ENCODE results near the gene ZNF274. TPM values are rescaled to one million over a fixed set of nuclear protein-coding genes. Genes with fewer than 3 reads are reported as not detected.

ZNF274 gene
- total and polyA plus RNA-seq, 2 of the 8 experiments (the other 6 are each of a cell fraction or from before 2014, with no cell fraction given) = 13.3 to 25.1 TPM

DNA sequence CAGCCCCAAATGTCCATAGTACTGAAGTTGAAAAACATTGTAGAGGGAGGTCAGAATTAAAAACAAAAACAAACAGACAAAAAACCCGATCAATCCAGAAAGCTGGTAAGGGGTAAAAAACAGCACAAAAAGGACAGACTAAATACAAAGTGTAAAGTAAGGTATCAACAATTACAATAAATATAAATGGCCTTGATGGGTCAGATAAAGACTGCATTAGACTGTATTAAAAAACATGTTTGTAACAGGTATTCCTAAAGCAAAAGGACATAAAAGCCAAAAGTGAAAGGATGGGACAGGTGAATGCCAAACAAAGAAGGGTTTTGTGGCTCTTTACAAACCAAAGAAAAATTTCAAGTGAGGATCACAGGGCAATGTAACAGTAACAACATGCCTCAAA, 48.6 kb upstream of the ZNF274 start (continued):
- TF ChIP-seq, protein P1, sequence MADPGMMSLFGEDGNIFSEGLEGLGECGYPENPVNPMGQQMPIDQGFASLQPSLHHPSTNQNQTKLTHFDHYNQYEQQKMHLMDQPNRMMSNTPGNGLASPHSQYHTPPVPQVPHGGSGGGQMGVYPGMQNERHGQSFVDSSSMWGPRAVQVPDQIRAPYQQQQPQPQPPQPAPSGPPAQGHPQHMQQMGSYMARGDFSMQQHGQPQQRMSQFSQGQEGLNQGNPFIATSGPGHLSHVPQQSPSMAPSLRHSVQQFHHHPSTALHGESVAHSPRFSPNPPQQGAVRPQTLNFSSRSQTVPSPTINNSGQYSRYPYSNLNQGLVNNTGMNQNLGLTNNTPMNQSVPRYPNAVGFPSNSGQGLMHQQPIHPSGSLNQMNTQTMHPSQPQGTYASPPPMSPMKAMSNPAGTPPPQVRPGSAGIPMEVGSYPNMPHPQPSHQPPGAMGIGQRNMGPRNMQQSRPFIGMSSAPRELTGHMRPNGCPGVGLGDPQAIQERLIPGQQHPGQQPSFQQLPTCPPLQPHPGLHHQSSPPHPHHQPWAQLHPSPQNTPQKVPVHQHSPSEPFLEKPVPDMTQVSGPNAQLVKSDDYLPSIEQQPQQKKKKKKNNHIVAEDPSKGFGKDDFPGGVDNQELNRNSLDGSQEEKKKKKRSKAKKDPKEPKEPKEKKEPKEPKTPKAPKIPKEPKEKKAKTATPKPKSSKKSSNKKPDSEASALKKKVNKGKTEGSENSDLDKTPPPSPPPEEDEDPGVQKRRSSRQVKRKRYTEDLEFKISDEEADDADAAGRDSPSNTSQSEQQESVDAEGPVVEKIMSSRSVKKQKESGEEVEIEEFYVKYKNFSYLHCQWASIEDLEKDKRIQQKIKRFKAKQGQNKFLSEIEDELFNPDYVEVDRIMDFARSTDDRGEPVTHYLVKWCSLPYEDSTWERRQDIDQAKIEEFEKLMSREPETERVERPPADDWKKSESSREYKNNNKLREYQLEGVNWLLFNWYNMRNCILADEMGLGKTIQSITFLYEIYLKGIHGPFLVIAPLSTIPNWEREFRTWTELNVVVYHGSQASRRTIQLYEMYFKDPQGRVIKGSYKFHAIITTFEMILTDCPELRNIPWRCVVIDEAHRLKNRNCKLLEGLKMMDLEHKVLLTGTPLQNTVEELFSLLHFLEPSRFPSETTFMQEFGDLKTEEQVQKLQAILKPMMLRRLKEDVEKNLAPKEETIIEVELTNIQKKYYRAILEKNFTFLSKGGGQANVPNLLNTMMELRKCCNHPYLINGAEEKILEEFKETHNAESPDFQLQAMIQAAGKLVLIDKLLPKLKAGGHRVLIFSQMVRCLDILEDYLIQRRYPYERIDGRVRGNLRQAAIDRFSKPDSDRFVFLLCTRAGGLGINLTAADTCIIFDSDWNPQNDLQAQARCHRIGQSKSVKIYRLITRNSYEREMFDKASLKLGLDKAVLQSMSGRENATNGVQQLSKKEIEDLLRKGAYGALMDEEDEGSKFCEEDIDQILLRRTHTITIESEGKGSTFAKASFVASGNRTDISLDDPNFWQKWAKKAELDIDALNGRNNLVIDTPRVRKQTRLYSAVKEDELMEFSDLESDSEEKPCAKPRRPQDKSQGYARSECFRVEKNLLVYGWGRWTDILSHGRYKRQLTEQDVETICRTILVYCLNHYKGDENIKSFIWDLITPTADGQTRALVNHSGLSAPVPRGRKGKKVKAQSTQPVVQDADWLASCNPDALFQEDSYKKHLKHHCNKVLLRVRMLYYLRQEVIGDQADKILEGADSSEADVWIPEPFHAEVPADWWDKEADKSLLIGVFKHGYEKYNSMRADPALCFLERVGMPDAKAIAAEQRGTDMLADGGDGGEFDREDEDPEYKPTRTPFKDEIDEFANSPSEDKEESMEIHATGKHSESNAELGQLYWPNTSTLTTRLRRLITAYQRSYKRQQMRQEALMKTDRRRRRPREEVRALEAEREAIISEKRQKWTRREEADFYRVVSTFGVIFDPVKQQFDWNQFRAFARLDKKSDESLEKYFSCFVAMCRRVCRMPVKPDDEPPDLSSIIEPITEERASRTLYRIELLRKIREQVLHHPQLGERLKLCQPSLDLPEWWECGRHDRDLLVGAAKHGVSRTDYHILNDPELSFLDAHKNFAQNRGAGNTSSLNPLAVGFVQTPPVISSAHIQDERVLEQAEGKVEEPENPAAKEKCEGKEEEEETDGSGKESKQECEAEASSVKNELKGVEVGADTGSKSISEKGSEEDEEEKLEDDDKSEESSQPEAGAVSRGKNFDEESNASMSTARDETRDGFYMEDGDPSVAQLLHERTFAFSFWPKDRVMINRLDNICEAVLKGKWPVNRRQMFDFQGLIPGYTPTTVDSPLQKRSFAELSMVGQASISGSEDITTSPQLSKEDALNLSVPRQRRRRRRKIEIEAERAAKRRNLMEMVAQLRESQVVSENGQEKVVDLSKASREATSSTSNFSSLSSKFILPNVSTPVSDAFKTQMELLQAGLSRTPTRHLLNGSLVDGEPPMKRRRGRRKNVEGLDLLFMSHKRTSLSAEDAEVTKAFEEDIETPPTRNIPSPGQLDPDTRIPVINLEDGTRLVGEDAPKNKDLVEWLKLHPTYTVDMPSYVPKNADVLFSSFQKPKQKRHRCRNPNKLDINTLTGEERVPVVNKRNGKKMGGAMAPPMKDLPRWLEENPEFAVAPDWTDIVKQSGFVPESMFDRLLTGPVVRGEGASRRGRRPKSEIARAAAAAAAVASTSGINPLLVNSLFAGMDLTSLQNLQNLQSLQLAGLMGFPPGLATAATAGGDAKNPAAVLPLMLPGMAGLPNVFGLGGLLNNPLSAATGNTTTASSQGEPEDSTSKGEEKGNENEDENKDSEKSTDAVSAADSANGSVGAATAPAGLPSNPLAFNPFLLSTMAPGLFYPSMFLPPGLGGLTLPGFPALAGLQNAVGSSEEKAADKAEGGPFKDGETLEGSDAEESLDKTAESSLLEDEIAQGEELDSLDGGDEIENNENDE (IDR thresholded peaks at IDR 0.05; ENCODE audit: insufficient replicate concordance, low read length) = no peak
- TF ChIP-seq FOSL1 (IDR thresholded peaks at IDR 0.05; ENCODE audit: insufficient read depth, low read depth, low read length) (no peak), NANOG (IDR thresholded peaks at IDR 0.05; ENCODE audit: insufficient read depth, low read depth, low read length, poor library complexity, severe bottlenecking) (no peak), TBP (IDR thresholded peaks at IDR 0.05; ENCODE audit: low read depth, low read length) (no peak), SIRT6 (IDR thresholded peaks at IDR 0.05; ENCODE audit: low read length) (no peak), CHD1 (IDR thresholded peaks at IDR 0.05; ENCODE audit: low read depth, low read length) (no peak), CEBPB (IDR thresholded peaks at IDR 0.05; ENCODE audit: low read depth, low read length) (no peak), SIX5 (IDR thresholded peaks at IDR 0.05; ENCODE audit: low read depth, low read length) (no peak)
